ENCODE measurements around the gene SFTA2. TPM values are rescaled to one million over a fixed set of nuclear protein-coding genes. Genes with fewer than 3 reads are reported as not detected.

Gene SFTA2
- total and polyA plus RNA-seq, 7 donors = 3.6 TPM; not detected in 6

DNA sequence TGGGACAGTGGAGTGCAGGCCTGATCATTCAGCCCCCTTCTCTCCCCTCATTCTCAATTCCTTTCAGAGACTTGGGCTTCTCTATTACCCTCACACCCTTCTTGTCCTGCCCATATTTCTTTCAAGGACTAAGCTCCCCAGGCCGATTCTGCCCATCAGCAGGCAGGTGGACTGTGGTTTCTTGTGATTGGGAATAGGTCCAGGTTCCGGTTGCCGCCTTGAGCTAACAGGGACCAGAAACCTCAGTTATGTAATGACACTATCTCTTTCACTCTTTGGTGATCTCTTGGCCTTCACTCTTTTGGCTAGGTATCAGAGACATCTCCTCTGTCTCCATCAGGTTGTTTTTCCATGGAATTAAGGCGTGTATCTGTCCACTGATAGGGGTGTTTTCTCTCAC lies 15.3 kb upstream of the SFTA2 start:
- no peak for DNase-seq
- peaks cover 0 to 8% (median 0%) of the 10 kb centered on the region in 3 donors for H3K27me3 ChIP-seq
- H3K4me1 ChIP-seq = peaks cover 0 to 8% (median 3%) of the 10 kb centered on the region in 4 donors
- TF ChIP-seq, protein P1, sequence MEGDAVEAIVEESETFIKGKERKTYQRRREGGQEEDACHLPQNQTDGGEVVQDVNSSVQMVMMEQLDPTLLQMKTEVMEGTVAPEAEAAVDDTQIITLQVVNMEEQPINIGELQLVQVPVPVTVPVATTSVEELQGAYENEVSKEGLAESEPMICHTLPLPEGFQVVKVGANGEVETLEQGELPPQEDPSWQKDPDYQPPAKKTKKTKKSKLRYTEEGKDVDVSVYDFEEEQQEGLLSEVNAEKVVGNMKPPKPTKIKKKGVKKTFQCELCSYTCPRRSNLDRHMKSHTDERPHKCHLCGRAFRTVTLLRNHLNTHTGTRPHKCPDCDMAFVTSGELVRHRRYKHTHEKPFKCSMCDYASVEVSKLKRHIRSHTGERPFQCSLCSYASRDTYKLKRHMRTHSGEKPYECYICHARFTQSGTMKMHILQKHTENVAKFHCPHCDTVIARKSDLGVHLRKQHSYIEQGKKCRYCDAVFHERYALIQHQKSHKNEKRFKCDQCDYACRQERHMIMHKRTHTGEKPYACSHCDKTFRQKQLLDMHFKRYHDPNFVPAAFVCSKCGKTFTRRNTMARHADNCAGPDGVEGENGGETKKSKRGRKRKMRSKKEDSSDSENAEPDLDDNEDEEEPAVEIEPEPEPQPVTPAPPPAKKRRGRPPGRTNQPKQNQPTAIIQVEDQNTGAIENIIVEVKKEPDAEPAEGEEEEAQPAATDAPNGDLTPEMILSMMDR (IDR thresholded peaks at IDR 0.05) = no peak
- no peak for TF ChIP-seq POLR2AphosphoS5 (IDR thresholded peaks at IDR 0.05)
- TF ChIP-seq POLR2A (IDR thresholded peaks at IDR 0.05) = no peak
- no peak for TF ChIP-seq EP300 (IDR thresholded peaks at IDR 0.05)
- no peaks in the 10 kb centered on the region for H3K36me3 ChIP-seq
- intact Hi-C loops (cut with DNase I) = loop anchor here (10.0 kb wide), 1 partner anchor 98 kb away; no protein-coding TSS in a partner anchor
- H3K9me3 ChIP-seq = peaks cover 0 to 3% (median 0%) of the 10 kb centered on the region in 4 donors
- H3K4me3 ChIP-seq = no peak overlapping the region
- WGBS, 2 donors = 38 to 77% methylated on average over 4 of the region's 4 CpGs
- H3K27ac ChIP-seq = no peak overlapping the region

DNA sequence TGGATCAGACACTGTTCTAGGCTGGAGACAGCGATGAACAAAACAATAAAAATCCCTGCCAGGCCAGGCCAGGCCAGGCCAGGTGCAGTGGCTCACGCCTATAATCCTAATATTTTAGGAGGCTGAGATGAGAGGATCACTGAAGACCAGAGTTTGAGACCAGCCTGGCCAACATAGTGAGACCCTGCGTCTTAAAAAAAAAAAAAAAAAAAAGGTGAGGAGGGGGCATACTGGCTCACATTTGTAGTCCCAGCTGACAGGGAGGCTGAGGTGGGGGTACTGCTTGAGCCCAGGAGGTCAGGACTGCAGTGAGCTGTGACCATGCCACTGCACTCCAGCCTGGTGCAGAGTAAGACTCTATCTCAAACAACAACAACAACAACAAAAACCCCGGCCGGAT lies 13.3 kb upstream of the SFTA2 start:
- DNase-seq = no peak
- Histone ChIP-seq H3K36me3 (no peaks in the 10 kb centered on the region), H3K27ac (no peak overlapping the region), H3K4me3 (no peak overlapping the region), H3K27me3 (peaks cover 0 to 8% (median 0%) of the 10 kb centered on the region in 3 donors), H3K4me1 (peaks cover 0 to 8% (median 3%) of the 10 kb centered on the region in 4 donors), H3K9me3 (no peaks in the 10 kb centered on the region)
- 86 to 88% methylated on average over 5 of the region's 5 CpGs for WGBS, 2 donors
- intact Hi-C loops (cut with DNase I) = loop anchor here (10.0 kb wide), 1 partner anchor 100 kb away; no protein-coding TSS in a partner anchor
- TF ChIP-seq EP300 (IDR thresholded peaks at IDR 0.05) = no peak
- TF ChIP-seq POLR2A (IDR thresholded peaks at IDR 0.05) = no peak
- TF ChIP-seq POLR2AphosphoS5 (IDR thresholded peaks at IDR 0.05) = no peak
- TF ChIP-seq, protein P1 (IDR thresholded peaks at IDR 0.05) = no peak

DNA sequence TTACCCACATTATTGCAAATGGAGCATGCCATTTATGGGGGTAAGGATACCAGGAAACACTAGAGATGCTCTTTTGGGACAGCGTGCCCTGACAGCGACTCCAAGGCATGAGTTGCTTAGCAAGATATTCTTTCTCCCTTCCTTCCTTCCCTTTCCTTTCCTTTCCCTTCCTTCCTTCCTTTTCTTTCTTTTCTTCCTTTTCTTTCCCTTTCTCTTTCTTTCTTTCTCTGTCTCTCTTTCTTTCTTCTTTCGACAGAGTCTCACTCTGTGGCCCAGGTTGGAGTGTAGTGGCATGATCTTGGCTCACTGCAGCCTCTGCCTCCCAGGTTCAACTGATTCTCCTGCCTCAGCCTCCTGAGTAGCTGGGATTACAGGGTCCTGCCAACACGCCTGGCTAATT lies 12.1 kb upstream of the SFTA2 start:
- WGBS, 2 donors = 90 to 93% methylated on average over 4 of the region's 4 CpGs
- no peak for TF ChIP-seq EP300 (IDR thresholded peaks at IDR 0.05)
- no peak for TF ChIP-seq POLR2AphosphoS5 (IDR thresholded peaks at IDR 0.05)
- no peak for TF ChIP-seq POLR2A (IDR thresholded peaks at IDR 0.05)
- TF ChIP-seq, protein P1 (IDR thresholded peaks at IDR 0.05) = no peak
- Histone ChIP-seq H3K36me3 (no peaks in the 10 kb centered on the region), H3K27ac (no peak overlapping the region), H3K4me1 (peaks cover 0 to 8% (median 3%) of the 10 kb centered on the region in 4 donors), H3K4me3 (no peak overlapping the region), H3K9me3 (no peaks in the 10 kb centered on the region), H3K27me3 (peaks cover 0 to 5% (median 0%) of the 10 kb centered on the region in 3 donors)
- no peak for DNase-seq
- intact Hi-C loops (cut with DNase I) = loop anchor here (10.0 kb wide), 1 partner anchor 101 kb away; no protein-coding TSS in a partner anchor

DNA sequence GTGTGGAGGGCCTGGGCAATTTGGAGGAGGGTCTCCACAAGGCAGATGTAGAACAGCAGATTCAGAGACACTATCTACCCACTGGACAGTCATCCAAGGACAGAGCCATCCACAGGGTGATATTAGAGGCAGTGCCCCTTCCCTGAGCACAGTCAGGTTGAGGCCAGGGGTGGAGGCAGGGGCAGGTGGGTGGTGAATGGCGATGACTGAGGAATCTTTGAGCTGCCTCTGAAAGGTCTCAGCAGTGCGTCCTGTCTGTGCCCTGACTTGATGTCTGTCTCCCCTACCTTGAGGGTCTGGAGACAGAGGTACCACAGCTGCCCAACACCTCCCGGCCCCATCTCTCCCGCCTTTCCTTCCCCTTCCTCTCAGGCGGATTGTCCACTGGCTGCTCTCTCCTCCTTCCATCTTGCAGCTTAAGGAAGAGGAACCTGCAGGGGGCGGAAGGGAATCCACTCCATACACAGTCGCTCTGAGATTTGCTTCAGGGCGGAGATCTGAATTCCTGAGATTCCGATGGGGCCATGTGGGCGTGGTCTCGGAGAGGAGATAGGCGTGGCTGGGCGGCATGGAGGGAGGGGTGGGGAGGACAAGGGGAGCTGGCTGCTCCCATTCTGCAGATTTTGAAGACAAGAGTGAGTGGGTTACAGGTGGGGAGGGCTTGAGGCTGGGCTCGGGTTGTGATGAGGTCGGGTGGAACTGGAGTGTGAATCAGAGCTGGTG lies 10.5 kb upstream of the SFTA2 start:
- intact Hi-C loops (cut with DNase I) = loop anchor here (10.0 kb wide), 1 partner anchor 102 kb away; no protein-coding TSS in a partner anchor
- 10 to 18% methylated on average over 15 of the region's 15 CpGs for WGBS, 2 donors

More for the DNA sequence above, 10.5 kb upstream of the SFTA2 start:
- H3K36me3 ChIP-seq = no peaks in the 10 kb centered on the region
- peak; percentile 71 for DNase-seq
- TF ChIP-seq EP300 (IDR thresholded peaks at IDR 0.05) = no peak
- TF ChIP-seq, protein P1 (IDR thresholded peaks at IDR 0.05) = peak in 2 of 4 experiments; percentile 6 to 23
- peaks cover 0 to 8% (median 3%) of the 10 kb centered on the region in 4 donors for H3K4me1 ChIP-seq
- H3K4me3 ChIP-seq = no peak overlapping the region
- H3K9me3 ChIP-seq = no peaks in the 10 kb centered on the region
- H3K27me3 ChIP-seq = peaks cover 0 to 10% (median 0%) of the 10 kb centered on the region in 3 donors
- no peak overlapping the region for H3K27ac ChIP-seq

Measured in sigmoid colon (tissue), 7 donors.